GM18498 (cell line): ENCODE data around the gene MRPS16.

Experiments used
- ATAC-seq: cut with Tn5 transposase; IDR thresholded peaks from one replicate; pipeline ENCODE4 v1.9.1; 2021; ENCODE audit warnings: mild to moderate bottlenecking, moderate library complexity; ENCODE audit not compliant: unreplicated experiment

The MRPS16 gene

GRCh38 chr10:73205081-73205480 lies 47.4 kb downstream of the MRPS16 start:
- ATAC-seq = no peak
